DOHH2 (cell line): Measurements from ENCODE around the gene FAF2.

ENCODE experiments used
- EZH2phosphoT487 ChIP-seq: fragments of 200-600 bp; sonication (generic); IDR thresholded peaks from 2 replicates; pipeline ENCODE4 v1.6.1; 2017; ENCODE audit warnings: borderline replicate concordance, mild to moderate bottlenecking, antibody characterized with exemption, low read length, moderate library complexity, mixed read lengths
- TF ChIP-seq, protein P1 (sequence below): fragments of 200-600 bp; sonication (generic); IDR thresholded peaks from one replicate; pipeline ENCODE4 v1.5.1; 2014; ENCODE audit warnings: antibody characterized with exemption, mild to moderate bottlenecking, low read depth, low read length; ENCODE audit not compliant: poor library complexity, severe bottlenecking

DNA sequence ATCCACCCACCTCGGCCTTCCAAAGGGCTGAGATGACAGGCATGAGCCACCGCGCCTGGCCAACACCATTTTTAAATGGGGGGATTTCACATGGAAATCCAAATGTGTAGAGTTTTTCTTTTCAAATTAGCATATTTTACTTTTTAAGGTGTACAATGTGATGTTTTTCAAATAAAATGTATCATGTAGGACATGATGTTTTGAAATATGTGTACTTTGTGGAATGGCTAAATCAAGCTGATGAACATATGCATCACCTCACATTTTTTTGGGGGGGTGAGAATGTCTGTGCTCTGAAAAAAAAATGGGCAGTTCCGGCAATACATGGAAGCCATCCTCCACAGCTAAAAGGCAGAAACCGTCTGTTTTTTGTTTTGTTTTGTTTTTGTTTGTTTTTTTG lies 3.4 kb upstream of the FAF2 start:
- TF ChIP-seq, protein P1, sequence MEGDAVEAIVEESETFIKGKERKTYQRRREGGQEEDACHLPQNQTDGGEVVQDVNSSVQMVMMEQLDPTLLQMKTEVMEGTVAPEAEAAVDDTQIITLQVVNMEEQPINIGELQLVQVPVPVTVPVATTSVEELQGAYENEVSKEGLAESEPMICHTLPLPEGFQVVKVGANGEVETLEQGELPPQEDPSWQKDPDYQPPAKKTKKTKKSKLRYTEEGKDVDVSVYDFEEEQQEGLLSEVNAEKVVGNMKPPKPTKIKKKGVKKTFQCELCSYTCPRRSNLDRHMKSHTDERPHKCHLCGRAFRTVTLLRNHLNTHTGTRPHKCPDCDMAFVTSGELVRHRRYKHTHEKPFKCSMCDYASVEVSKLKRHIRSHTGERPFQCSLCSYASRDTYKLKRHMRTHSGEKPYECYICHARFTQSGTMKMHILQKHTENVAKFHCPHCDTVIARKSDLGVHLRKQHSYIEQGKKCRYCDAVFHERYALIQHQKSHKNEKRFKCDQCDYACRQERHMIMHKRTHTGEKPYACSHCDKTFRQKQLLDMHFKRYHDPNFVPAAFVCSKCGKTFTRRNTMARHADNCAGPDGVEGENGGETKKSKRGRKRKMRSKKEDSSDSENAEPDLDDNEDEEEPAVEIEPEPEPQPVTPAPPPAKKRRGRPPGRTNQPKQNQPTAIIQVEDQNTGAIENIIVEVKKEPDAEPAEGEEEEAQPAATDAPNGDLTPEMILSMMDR: no peak
- TF ChIP-seq EZH2phosphoT487: no peak
